ENCODE results near the gene ERP29. TPM values are rescaled to one million over a fixed set of nuclear protein-coding genes. Genes with fewer than 3 reads are reported as not detected.
A peak's percentile ranks its signal among the peaks of the same experiment; 100 is the strongest.

The ERP29 gene
- total and polyA plus RNA-seq, 2 of the 13 experiments (the other 11 are each of a cell fraction or from before 2014, with no cell fraction given): 111 to 147 TPM

- TF ChIP-seq MYNN (CRISPR knock-in tag; IDR thresholded peaks at IDR 0.05; ENCODE audit: low read depth): no peak
- TF ChIP-seq ZNF331 (CRISPR knock-in tag; IDR thresholded peaks at IDR 0.05): peak; percentile 70
- TF ChIP-seq SAP130 (CRISPR knock-in tag; IDR thresholded peaks at IDR 0.05; ENCODE audit: low read depth): peak; percentile 69
- 0 out of 2 replicates have a peak, but pooled peaks have one; percentile 21 for TF ChIP-seq ZFP36L1 (CRISPR knock-in tag; IDR thresholded peaks at IDR 0.05)
- no peak for TF ChIP-seq PHB2 (IDR thresholded peaks at IDR 0.05; ENCODE audit: partially characterized antibody)
- TF ChIP-seq SP1 (IDR thresholded peaks at IDR 0.05): no peak
- TF ChIP-seq SP1 (CRISPR knock-in tag; IDR thresholded peaks at IDR 0.05): peak; percentile 47
- TF ChIP-seq ZSCAN30 (CRISPR knock-in tag; IDR thresholded peaks at IDR 0.05): no peak
- TF ChIP-seq NFE2L1 (CRISPR knock-in tag; IDR thresholded peaks at IDR 0.05; ENCODE audit: borderline replicate concordance): no peak
- no peak for TF ChIP-seq JARID2 (CRISPR knock-in tag; IDR thresholded peaks at IDR 0.05; ENCODE audit: insufficient replicate concordance)
- TF ChIP-seq ELF3 (CRISPR knock-in tag; IDR thresholded peaks at IDR 0.05): no peak
Measured at GRCh38 chr12:112013601-112014402, 576 bp downstream of the ERP29 start (continued).

GRCh38 chr12:112015938-112016337 is 2.7 kb downstream of the ERP29 start:
- Histone ChIP-seq H3K9me3 (ENCODE audit: low read length) (no peaks in the 10 kb centered on the region), H3K79me2 (ENCODE audit: insufficient read depth, low read length) (peaks cover 85% of the 10 kb centered on the region), H3K4me2 (ENCODE audit: low read depth, low read length) (no peak overlapping the region), H3K36me3 (replicated peaks in 1 of 2; ENCODE audit: control insufficient read depth in 1 of 2, insufficient read depth in 2 of 2, low read length in 2 of 2) (peaks cover 7 to 44% of the 10 kb centered on the region in 2 experiments), H3K9ac (ENCODE audit: insufficient read depth, low read depth, low read length) (no peak overlapping the region), H4K20me1 (ENCODE audit: insufficient read depth, low read length) (peaks cover 19% of the 10 kb centered on the region), H3K27ac (ENCODE audit: extremely low read length, insufficient read depth, low read length) (no peak overlapping the region), H3K27me3 (ENCODE audit: control insufficient read depth in 1 of 2, insufficient read depth in 2 of 2, low read length in 2 of 2) (no peaks in the 10 kb centered on the region; a peak in 1 of 5 replicates), H3K4me1 (ENCODE audit: insufficient read depth, low read length) (peaks cover 63% of the 10 kb centered on the region), H2AFZ (ENCODE audit: low read length) (no peak overlapping the region), H3K4me3 (replicated peaks in 1 of 3; ENCODE audit: insufficient read depth in 1 of 3, low read depth in 2 of 3, low read length in 3 of 3) (no peak overlapping the region)
- intact Hi-C loops (cut with micrococcal nuclease; ENCODE audit: unreplicated experiment): loop anchor here (10.0 kb wide), 1 partner anchor 171 kb away; the partner anchor contains the start of gene MAPKAPK5
- no peak for DNase-seq (ENCODE audit: low spot score)
- FAIRE-seq: no peak
- 97% methylated on average over 6 of the region's 6 CpGs for WGBS (ENCODE audit: low lambda C conversion rate)
- CTCF ChIA-PET (ENCODE audit: low intra/inter-chr PET ratio, low total read pairs): no interaction called here
- TF ChIP-seq ZBTB3 (CRISPR knock-in tag; IDR thresholded peaks at IDR 0.05; ENCODE audit: borderline replicate concordance, low read depth) (no peak), HOXA5 (CRISPR knock-in tag; IDR thresholded peaks at IDR 0.05) (no peak), ZNF572 (CRISPR knock-in tag; IDR thresholded peaks at IDR 0.05) (no peak)
- ATAC-seq: no peak
- POLR2A ChIA-PET: no interaction called here
- BruUV-seq (replicated peaks): no TSS peak
- in situ Hi-C loops (cut with HindIII; ENCODE audit: extremely low pct_ligation_motif_present, low pct_unique_long_range_greater_than_20kb): loop anchor here (10.0 kb wide), 1 partner anchor 71 kb away; no protein-coding TSS in a partner anchor
